OCI-LY3 (cell line): ENCODE data around the gene TLCD5.

ENCODE experiments used
- CTCF ChIP-seq: fragments of 200-600, 300-600 bp; sonication (generic); IDR thresholded peaks from 2 replicates; pipeline ENCODE4 v1.5.1; 2014; ENCODE audit warnings: antibody characterized with exemption, low read length, low read depth
- EZH2phosphoT487 ChIP-seq: fragments of 200-600 bp; shearing (Covaris generic); IDR thresholded peaks from 2 replicates; pipeline ENCODE4 v1.6.1; 2018; ENCODE audit warnings: antibody characterized with exemption, mixed run types, low read depth

GRCh38 chr11:120330045-120330444 lies 4.9 kb downstream of the TLCD5 start:
- no peak for TF ChIP-seq CTCF
- TF ChIP-seq EZH2phosphoT487, result no peak
